ENCODE data around the gene BAD. TPM values are rescaled to one million over a fixed set of nuclear protein-coding genes. Genes with fewer than 3 reads are reported as not detected.
A peak's percentile ranks its signal among the peaks of the same experiment; 100 is the strongest.

Gene BAD
- total RNA-seq, 4 donors from 2014 or later = 27.8 to 88.0 (median 76.3) TPM

GRCh38 chr11:64224891-64225607 is 59.4 kb downstream of the BAD start:
- Histone ChIP-seq H3K4me1 (peaks cover 41 to 61% of the 10 kb centered on the region in 2 donors), H3K36me3 (peaks cover 0 to 5% of the 10 kb centered on the region in 2 donors), H3K27me3 (no peaks in the 10 kb centered on the region), H3K27ac (peak overlapping the region; percentile 95 to 99 (median 96)), H3K9me3 (no peaks in the 10 kb centered on the region), H3K4me3 (peak overlapping the region; percentile 86 to 92 (median 88))
- in situ Hi-C loops (cut with MboI; ENCODE audit: low sequenced_read_pairs in 4 of 4) = no loop called here
- no peak for DNase-seq
- TF ChIP-seq CTCF (IDR thresholded peaks at IDR 0.05 in 4 of 5, conservative IDR thresholded peaks at IDR 0.05 in 1 of 5) = no peak
- no peak for TF ChIP-seq POLR2A (IDR thresholded peaks at IDR 0.05)
- intact Hi-C loops (cut with DNase I; ENCODE audit: low total_unique reads) = loop anchor here (5.0 kb wide), 1 partner anchor 58 kb away; the partner anchor contains the start of gene MACROD1
- peak; percentile 0 to 5 for ATAC-seq

GRCh38 chr11:64224151-64224890 is 60.1 kb downstream of the BAD start:
- Histone ChIP-seq H3K9me3 (no peaks in the 10 kb centered on the region), H3K27me3 (no peaks in the 10 kb centered on the region), H3K36me3 (peaks cover 0 to 7% of the 10 kb centered on the region in 2 donors), H3K4me1 (peaks cover 34 to 53% of the 10 kb centered on the region in 2 donors), H3K27ac (peak overlapping the region; percentile 95 to 99 (median 96)), H3K4me3 (no peak overlapping the region)
- no peak for TF ChIP-seq POLR2A (IDR thresholded peaks at IDR 0.05)
- TF ChIP-seq CTCF (IDR thresholded peaks at IDR 0.05 in 4 of 5, conservative IDR thresholded peaks at IDR 0.05 in 1 of 5) = no peak
- in situ Hi-C loops (cut with MboI; ENCODE audit: low sequenced_read_pairs in 4 of 4) = no loop called here
- intact Hi-C loops (cut with DNase I; ENCODE audit: low total_unique reads) = no loop called here
- no peak for DNase-seq
- ATAC-seq = no peak

GRCh38 chr11:64223001-64223651 is 61.3 kb downstream of the BAD start:
- Histone ChIP-seq H3K27ac (peak overlapping the region in 3 of 4 donors; percentile 62 to 95 (median 81)), H3K4me3 (no peak overlapping the region), H3K9me3 (no peaks in the 10 kb centered on the region), H3K4me1 (peaks cover 31 to 52% of the 10 kb centered on the region in 2 donors), H3K36me3 (peaks cover 0 to 7% of the 10 kb centered on the region in 2 donors), H3K27me3 (no peaks in the 10 kb centered on the region)
- DNase-seq (peak in 1 of 2 donors; percentile 76), ATAC-seq (peak in 1 of 2 donors; percentile 19)
- intact Hi-C loops (cut with DNase I; ENCODE audit: low total_unique reads) = no loop called here
- TF ChIP-seq POLR2A (IDR thresholded peaks at IDR 0.05) (no peak), CTCF (IDR thresholded peaks at IDR 0.05 in 4 of 5, conservative IDR thresholded peaks at IDR 0.05 in 1 of 5) (no peak)
- in situ Hi-C loops (cut with MboI; ENCODE audit: low sequenced_read_pairs in 4 of 4) = no loop called here

- no peaks in the 10 kb centered on the region for H3K27me3 ChIP-seq
- no peaks in the 10 kb centered on the region for H3K9me3 ChIP-seq
- peak overlapping the region in 3 of 4 donors; percentile 62 to 95 (median 81) for H3K27ac ChIP-seq
- DNase-seq (no peak), ATAC-seq (no peak)
- H3K4me3 ChIP-seq = no peak overlapping the region
- peaks cover 26 to 47% of the 10 kb centered on the region in 2 donors for H3K4me1 ChIP-seq
- H3K36me3 ChIP-seq = peaks cover 0 to 7% of the 10 kb centered on the region in 2 donors
- in situ Hi-C loops (cut with MboI; ENCODE audit: low sequenced_read_pairs in 4 of 4) = no loop called here
- intact Hi-C loops (cut with DNase I; ENCODE audit: low total_unique reads) = no loop called here
- TF ChIP-seq POLR2A (IDR thresholded peaks at IDR 0.05) (no peak), CTCF (IDR thresholded peaks at IDR 0.05 in 4 of 5, conservative IDR thresholded peaks at IDR 0.05 in 1 of 5) (no peak)
Measured at GRCh38 chr11:64222651-64223000, 61.8 kb downstream of the BAD start.
